Endothelial cell of umbilical vein (primary cell): ENCODE results near the gene MYO9B. TPM values are rescaled to one million over a fixed set of nuclear protein-coding genes. Genes with fewer than 3 reads are reported as not detected.

Source experiments
- BruUV-seq: library from RNA; stranded (reverse); fragments of 400-500 nt; replicated peaks from 2 replicates; lab custom pipeline; 2021; lab: Mats Ljungman, UMichigan
- CTCF ChIA-PET: fragments of 300-600, 350-600 bp; sonication (Branson Sonifier 250); formaldehyde crosslinking; loops from one replicate; lab custom pipeline; 2021; ENCODE audit warnings: antibody characterized with exemption, inconsistent platforms; lab: Charles Lee
- POLR2A ChIA-PET: fragments of 300-600, 350-600 bp; sonication (Branson Sonifier 250); formaldehyde crosslinking; loops from one replicate; lab custom pipeline; 2021; ENCODE audit warnings: antibody characterized with exemption, inconsistent platforms; lab: Charles Lee
- DNase-seq: peaks from one replicate; pipeline ENCODE4 v3.0.0-alpha.2; 2011; ENCODE audit warnings: low read depth, low spot score
- FAIRE-seq: peaks from 2 replicates; lab custom pipeline; 2011; peaks lifted over from hg19 to GRCh38; lab: Jason Lieb, UNC
- H2AFZ ChIP-seq: 2 replicates; pipeline ENCODE4 v1.6.0; 2012; ENCODE audit warnings: low read depth, low read length, control low read depth, inconsistent platforms
- H3K27ac ChIP-seq: 2 replicates; pipeline ENCODE4 v1.5.1; 2011; ENCODE audit warnings: low read depth, mild to moderate bottlenecking, control low read depth, low read length, moderate library complexity; ENCODE audit not compliant: insufficient read depth
- H3K27me3 ChIP-seq, 2 experiments: 2 replicates each; pipeline versions ENCODE4 v1.6.0 to v1.6.1; 2011; ENCODE audit warnings: low read length in 2 of 2, mixed read lengths in 1 of 2; ENCODE audit not compliant: control insufficient read depth in 2 of 2, insufficient read depth in 2 of 2
- H3K36me3 ChIP-seq, 2 experiments: 2 replicates in 1 of 2; 3 replicates in 1 of 2; pipeline ENCODE4 v1.5.1; 2011; ENCODE audit warnings: low read length in 2 of 2, mild to moderate bottlenecking in 1 of 2, moderate library complexity in 1 of 2; ENCODE audit not compliant: control insufficient read depth in 2 of 2, insufficient read depth in 2 of 2; ENCODE audit errors: extremely low read depth in 1 of 2
- H3K4me1 ChIP-seq: 3 replicates; pipeline ENCODE4 v1.5.1; 2011; ENCODE audit warnings: mild to moderate bottlenecking, low read length; ENCODE audit not compliant: control insufficient read depth, insufficient read depth; ENCODE audit errors: extremely low read depth
- H3K4me2 ChIP-seq: 2 replicates; pipeline ENCODE4 v1.6.1; 2011; ENCODE audit warnings: low read length, control low read depth, mixed read lengths; ENCODE audit not compliant: insufficient read depth
- H3K4me3 ChIP-seq, 3 experiments: fragments of 200-600 bp in 1 of 3; sonication (generic), shearing (Covaris generic) in 1 of 3; replicated peaks in 1 of 3; 2 replicates each; pipeline ENCODE4 v1.5.1; 2011 to 2016; ENCODE audit warnings: control low read depth in 3 of 3, low read length in 3 of 3, mild to moderate bottlenecking in 2 of 3, inconsistent platforms in 1 of 3, low read depth in 1 of 3, moderate library complexity in 1 of 3; ENCODE audit not compliant: insufficient read depth in 1 of 3
- H3K79me2 ChIP-seq: 2 replicates; pipeline ENCODE4 v1.6.0; 2012; ENCODE audit warnings: low read length, inconsistent platforms; ENCODE audit not compliant: control insufficient read depth, insufficient read depth
- H3K9ac ChIP-seq: replicated peaks from 2 replicates; pipeline ENCODE3; 2011; ENCODE audit warnings: low read length, control low read depth; ENCODE audit not compliant: insufficient read depth; ENCODE audit errors: extremely low read depth
- H3K9me1 ChIP-seq: replicated peaks from 3 replicates; pipeline ENCODE4 v1.6.0; 2011; ENCODE audit warnings: mild to moderate bottlenecking, low read length; ENCODE audit not compliant: control insufficient read depth, insufficient read depth; ENCODE audit errors: extremely low read depth
- H3K9me3 ChIP-seq: replicated peaks from 2 replicates; pipeline ENCODE4 v1.5.1; 2012; ENCODE audit warnings: low read length, inconsistent platforms; ENCODE audit not compliant: control insufficient read depth, insufficient read depth
- H4K20me1 ChIP-seq: replicated peaks from 2 replicates; pipeline ENCODE3; 2011; ENCODE audit warnings: mild to moderate bottlenecking, low read length; ENCODE audit not compliant: control insufficient read depth, insufficient read depth; ENCODE audit errors: extremely low read depth
- CTCF ChIP-seq, 2 donors: IDR thresholded peaks; 1 replicate in 1 of 2; 2 replicates in 1 of 2; pipeline ENCODE4 v1.5.1; 2011; ENCODE audit warnings: low read length in 2 of 2, mild to moderate bottlenecking in 2 of 2, moderate library complexity in 2 of 2, control low read depth in 1 of 2, inconsistent platforms in 1 of 2, low read depth in 1 of 2; ENCODE audit not compliant: insufficient read depth in 1 of 2; ENCODE audit errors: extremely low read depth in 1 of 2
- EZH2 ChIP-seq: IDR thresholded peaks from 2 replicates; pipeline ENCODE4 v1.6.1; 2012; ENCODE audit warnings: borderline replicate concordance, low read depth, mild to moderate bottlenecking, moderate library complexity, low read length, inconsistent platforms; ENCODE audit not compliant: severe bottlenecking
- FOS ChIP-seq: IDR thresholded peaks from 2 replicates; pipeline ENCODE4 v1.6.1; 2011; ENCODE audit warnings: mild to moderate bottlenecking, low read length, moderate library complexity, borderline replicate concordance; ENCODE audit not compliant: insufficient read depth
- GATA2 ChIP-seq: IDR thresholded peaks from 2 replicates; pipeline ENCODE4 v1.7.0; 2011; ENCODE audit warnings: low read depth, mild to moderate bottlenecking, moderate library complexity, mixed read lengths, low read length; ENCODE audit not compliant: insufficient read length, insufficient read depth
- JUN ChIP-seq: IDR thresholded peaks from 2 replicates; pipeline ENCODE4 v1.6.1; 2011; ENCODE audit warnings: borderline replicate concordance, low read depth; ENCODE audit not compliant: insufficient read length, insufficient read depth
- MAX ChIP-seq: IDR thresholded peaks from 2 replicates; pipeline ENCODE4 v1.6.1; 2011; ENCODE audit not compliant: insufficient read depth, insufficient read length
- MYC ChIP-seq: IDR thresholded peaks from one replicate; pipeline ENCODE4 v1.6.1; 2011; ENCODE audit warnings: mild to moderate bottlenecking, low read depth, low read length
- POLR2A ChIP-seq: IDR thresholded peaks from 2 replicates; pipeline ENCODE4 v1.6.1; 2012; ENCODE audit warnings: low read depth, mild to moderate bottlenecking, control low read depth, low read length
- POLR2AphosphoS5 ChIP-seq: IDR thresholded peaks from 2 replicates; pipeline ENCODE4 v1.6.1; 2012; ENCODE audit warnings: low read depth, mild to moderate bottlenecking, control low read depth, low read length, moderate library complexity; ENCODE audit not compliant: insufficient read depth
- dilution Hi-C: fragments of 300-500 bp; cut with MboI; formaldehyde crosslinking; loops from one replicate; pipeline ENCODE4 v1.15.0; 2019; ENCODE audit warnings: low sequenced_read_pairs; ENCODE audit not compliant: extremely low pct_ligation_motif_present
- intact Hi-C: fragments of 100-400 bp; cut with micrococcal nuclease; formaldehyde crosslinking; loops from one replicate; pipeline ENCODE4 v1.10.0; 2022
- polyA plus RNA-seq, 4 experiments: library from polyadenylated mRNA; depleted of rRNA in 3 of 4; stranded (reverse) in 3 of 4; unstranded in 1 of 4; fragments of >200 nt; gene quantifications; 2 replicates each; pipeline versions ENCODE4 v1.2.1 to v1.2.3, GENCODE V29; 2011 to 2012; ENCODE audit warnings: missing spikeins in 1 of 4
- total RNA-seq: library from RNA; stranded (reverse); gene quantifications from 2 replicates; pipeline ENCODE4 v1.2.3, GENCODE V29; 2021

The MYO9B gene
- total and polyA plus RNA-seq, 2 donors (not counting 3 experiments of a cell fraction or from before 2014, with no cell fraction given) = 64.4 to 119 TPM

- H2AFZ ChIP-seq = no peak overlapping the region
- H4K20me1 ChIP-seq = no peaks in the 10 kb centered on the region
- POLR2A ChIA-PET = no interaction called here
- BruUV-seq = no TSS peak
- H3K79me2 ChIP-seq = no peaks in the 10 kb centered on the region
- H3K27me3 ChIP-seq = no peaks in the 10 kb centered on the region
- peaks cover 0 to 36% of the 10 kb centered on the region in 2 experiments for H3K36me3 ChIP-seq
- FAIRE-seq (no peak), DNase-seq (no peak)
- H3K4me1 ChIP-seq = no peaks in the 10 kb centered on the region
- CTCF ChIA-PET = interaction anchor here (0.8 to 1.5 kb wide), 2 partner anchors 27 to 40 kb away, joined by 4 to 5 read pairs; partner anchors contain the start of gene USE1
- H3K4me2 ChIP-seq = no peak overlapping the region
- no peaks in the 10 kb centered on the region for H3K9me3 ChIP-seq
- H3K4me3 ChIP-seq = no peak overlapping the region
- no peak for TF ChIP-seq MAX
- no peak for TF ChIP-seq CTCF (IDR thresholded peaks at IDR 0.05; ENCODE audit: extremely low read depth in 1 of 2, insufficient read depth in 1 of 2, low read depth in 1 of 2, low read length in 2 of 2)
- TF ChIP-seq JUN = no peak
- no peak for TF ChIP-seq MYC
- no peak for TF ChIP-seq POLR2AphosphoS5
- no peak for TF ChIP-seq FOS
- no peak for TF ChIP-seq POLR2A
- no peak for TF ChIP-seq EZH2
- no peak for TF ChIP-seq GATA2
- dilution Hi-C loops = no loop called here
- H3K27ac ChIP-seq = no peak overlapping the region
- H3K9me1 ChIP-seq = no peaks in the 10 kb centered on the region
- H3K9ac ChIP-seq = no peak overlapping the region
- intact Hi-C loops = no loop called here
These were observed 179.6 kb downstream of the MYO9B start for GRCh38 chr19:17255150-17255621.
